Retinal pigment epithelial cell (primary cell): ENCODE measurements around the gene WNT4.

Source experiments
- DNase-seq: peaks from one replicate; pipeline ENCODE4 v3.0.0-alpha.2; 2010; ENCODE audit warnings: low read depth
- H3K4me3 ChIP-seq: 2 replicates; pipeline ENCODE4 v1.5.1; 2011; ENCODE audit warnings: mild to moderate bottlenecking, low read length, control low read depth, moderate library complexity
- CTCF ChIP-seq: conservative IDR thresholded peaks from 2 replicates; pipeline ENCODE4 v1.5.1; 2011; ENCODE audit warnings: low read depth, low read length, control low read depth, inconsistent platforms

WNT4 gene

GRCh38 chr1:22078133-22078532 is 64.8 kb downstream of the WNT4 start:
- no peak overlapping the region for H3K4me3 ChIP-seq
- no peak for DNase-seq
- TF ChIP-seq CTCF, result no peak

- no peak overlapping the region for H3K4me3 ChIP-seq
- TF ChIP-seq CTCF, result no peak
- DNase-seq, result no peak
Observed at GRCh38 chr1:22077728-22078127, 65.2 kb downstream of the WNT4 start.

- TF ChIP-seq CTCF, result no peak
- H3K4me3 ChIP-seq, result no peak overlapping the region
- no peak for DNase-seq
Observed at GRCh38 chr1:22076346-22076745, 66.6 kb downstream of the WNT4 start.

GRCh38 chr1:22075718-22076117 is 67.2 kb downstream of the WNT4 start:
- no peak overlapping the region for H3K4me3 ChIP-seq
- no peak for DNase-seq
- TF ChIP-seq CTCF, result no peak

GRCh38 chr1:22074803-22075202 is 68.1 kb downstream of the WNT4 start:
- no peak overlapping the region for H3K4me3 ChIP-seq
- no peak for TF ChIP-seq CTCF
- no peak for DNase-seq

- no peak for TF ChIP-seq CTCF
- no peak overlapping the region for H3K4me3 ChIP-seq
- no peak for DNase-seq
Observed at GRCh38 chr1:22071511-22071910, 71.4 kb downstream of the WNT4 start.
